Activated CD8-positive, alpha-beta memory T cell treated with anti-CD3 and anti-CD28 coated beads, Interleukin-2, amount 50 U/mL, for 1 hour (primary cell): ENCODE results near the gene ANHX.
A peak's percentile ranks its signal among the peaks of the same experiment; 100 is the strongest.

Experiments
- DNase-seq: peaks from one replicate; pipeline ENCODE4 v3.0.0-alpha.2; 2020; ENCODE audit errors: extremely low read depth

The ANHX gene

DNA sequence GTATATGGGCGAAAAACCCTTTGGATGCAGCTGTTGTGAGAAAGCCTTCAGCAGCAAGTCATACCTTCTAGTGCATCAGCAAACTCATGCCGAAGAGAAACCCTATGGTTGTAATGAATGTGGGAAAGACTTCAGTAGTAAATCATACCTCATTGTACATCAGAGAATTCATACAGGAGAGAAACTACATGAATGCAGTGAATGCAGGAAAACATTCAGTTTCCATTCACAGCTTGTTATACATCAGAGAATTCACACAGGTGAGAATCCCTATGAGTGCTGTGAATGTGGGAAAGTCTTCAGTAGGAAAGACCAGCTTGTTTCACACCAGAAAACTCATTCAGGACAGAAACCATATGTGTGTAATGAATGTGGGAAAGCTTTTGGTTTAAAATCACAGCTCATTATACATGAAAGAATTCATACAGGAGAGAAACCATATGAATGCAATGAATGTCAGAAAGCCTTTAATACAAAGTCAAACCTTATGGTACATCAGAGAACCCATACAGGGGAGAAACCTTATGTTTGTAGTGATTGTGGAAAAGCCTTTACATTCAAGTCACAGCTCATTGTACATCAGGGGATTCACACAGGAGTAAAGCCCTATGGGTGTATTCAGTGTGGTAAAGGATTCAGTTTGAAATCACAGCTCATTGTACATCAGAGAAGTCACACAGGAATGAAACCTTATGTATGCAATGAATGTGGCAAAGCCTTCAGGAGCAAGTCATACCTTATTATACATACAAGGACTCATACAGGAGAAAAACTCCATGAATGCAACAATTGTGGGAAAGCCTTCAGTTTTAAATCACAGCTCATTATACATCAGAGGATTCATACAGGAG lies 33.0 kb downstream of the ANHX start:
- no peak for DNase-seq

DNA sequence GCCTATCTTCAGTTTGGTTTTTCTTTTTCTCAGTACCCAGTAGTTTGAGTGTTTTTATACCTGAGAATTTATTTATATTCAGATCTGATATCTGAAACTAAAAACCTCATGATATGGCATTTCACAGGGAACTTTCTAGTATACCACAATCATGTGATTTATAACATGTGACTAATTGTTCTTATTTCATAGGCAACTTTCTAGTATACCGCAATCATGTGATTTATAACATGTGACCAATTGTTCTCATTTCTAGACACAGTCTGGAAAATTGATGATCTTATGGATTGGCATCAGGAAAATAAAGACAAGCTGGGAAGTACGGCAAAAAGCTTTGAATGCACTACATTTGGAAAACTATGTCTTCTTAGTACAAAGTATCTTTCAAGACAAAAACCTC lies 33.8 kb downstream of the ANHX start:
- no peak for DNase-seq

- no peak for DNase-seq
Measured at GRCh38 chr12:133192847-133193246, 42.8 kb downstream of the ANHX start.

DNA sequence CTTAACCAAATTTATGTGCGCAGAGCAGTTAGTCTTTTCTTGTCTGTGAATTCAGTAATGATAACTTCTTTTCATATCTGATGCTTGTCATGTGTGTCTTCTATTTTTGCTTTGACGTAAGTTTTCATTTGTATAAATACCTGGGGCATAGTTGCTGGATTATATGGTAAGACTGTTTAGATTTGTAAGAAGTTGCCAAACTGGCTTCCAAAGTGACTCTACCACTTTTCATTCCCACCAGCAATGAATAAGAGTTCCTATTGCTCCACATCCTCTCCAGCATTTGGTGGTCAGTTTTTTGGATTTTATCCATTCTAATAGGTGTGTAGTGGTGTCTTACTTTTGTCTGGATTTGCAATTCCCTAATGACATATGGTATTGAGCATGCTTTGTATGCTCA lies 45.5 kb downstream of the ANHX start:
- no peak for DNase-seq

DNA sequence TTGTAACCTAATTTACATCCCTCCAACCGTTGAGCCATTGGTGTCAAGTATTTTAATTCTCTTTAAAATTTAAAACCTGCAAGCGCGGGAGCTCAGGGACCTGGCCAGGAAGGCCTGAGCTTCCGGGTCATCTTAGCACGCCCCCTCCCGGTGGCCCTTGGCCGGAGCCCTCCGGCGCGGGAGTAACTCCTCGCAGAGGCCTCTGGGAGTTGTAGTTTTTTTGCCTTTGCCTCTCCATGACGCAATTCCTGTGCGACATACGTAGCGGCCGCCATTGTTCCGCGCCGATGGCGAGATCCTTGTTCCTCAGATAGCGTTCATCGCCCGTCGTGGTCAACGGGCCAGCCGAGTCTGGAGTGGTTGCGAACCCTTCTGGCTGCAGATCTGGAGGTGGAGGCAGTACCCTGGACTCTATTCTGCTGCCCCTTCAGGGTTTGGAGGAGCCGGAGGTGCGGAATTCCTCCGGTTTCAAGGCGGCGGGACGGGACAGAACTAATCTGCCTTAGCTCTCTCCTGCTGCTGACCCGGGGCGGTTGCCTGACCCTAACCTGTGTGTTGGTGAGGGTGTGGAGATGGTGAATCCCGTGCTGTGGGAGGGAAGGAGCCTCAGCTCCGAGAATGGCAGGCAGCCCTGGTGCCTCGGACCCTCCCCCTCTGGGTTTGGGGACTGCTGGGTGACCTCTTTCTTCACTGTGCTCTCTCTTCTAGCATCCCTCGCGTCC lies 54.3 kb downstream of the ANHX start, which contains the start of gene ZNF268:
Gene ZNF268, plus strand, starts transcription at position 258 of the 722 bp plus-strand sequence. CDS start 503 bp downstream, outside the sequence.
- peak; percentile 70 for DNase-seq

GRCh38 chr12:133180669-133181068 lies 55.0 kb downstream of the ANHX start:
- no peak for DNase-seq

- DNase-seq: no peak
Measured at GRCh38 chr12:133174901-133175300, 60.8 kb downstream of the ANHX start.

DNA sequence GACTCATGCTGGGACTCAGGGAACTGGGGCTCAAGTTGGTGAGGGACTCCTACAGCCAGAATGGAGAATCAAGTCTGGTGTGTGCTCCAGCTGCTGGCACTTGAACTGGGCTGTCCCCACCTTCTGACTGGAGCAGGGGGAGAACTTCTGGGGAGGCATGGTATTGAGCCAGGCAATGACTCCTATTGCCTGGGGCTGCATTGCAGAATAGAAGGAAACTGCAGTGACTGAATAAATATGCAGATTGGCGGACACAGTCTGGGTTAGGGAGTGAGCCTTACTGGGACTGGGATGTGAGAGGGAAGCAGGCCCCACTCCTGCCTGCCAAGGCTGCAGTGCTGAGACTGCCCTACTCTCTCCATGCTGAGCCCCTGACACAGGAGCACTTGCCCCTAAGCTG lies 63.2 kb downstream of the ANHX start:
- DNase-seq: no peak
